ENCODE results near the gene GPHB5.
A peak's percentile ranks its signal among the peaks of the same experiment; 100 is the strongest.

GPHB5 gene

GRCh38 chr14:63290741-63291430, 27.8 kb downstream of the GPHB5 start:
- H3K4me3 ChIP-seq (ENCODE audit: low read depth, low read length): no peak overlapping the region
- TF ChIP-seq POLR2A (IDR thresholded peaks at IDR 0.05; ENCODE audit: extremely low read depth, insufficient read length) (no peak), MYC (IDR thresholded peaks at IDR 0.05; ENCODE audit: low read depth, low read length) (no peak), CTCF (IDR thresholded peaks at IDR 0.05; ENCODE audit: low read depth, low read length) (no peak), MAX (IDR thresholded peaks at IDR 0.05; ENCODE audit: low read depth, low read length) (no peak)
- DNase-seq (ENCODE audit: low read depth): peak; percentile 16

- TF ChIP-seq MYC (IDR thresholded peaks at IDR 0.05; ENCODE audit: low read depth, low read length): no peak
- no peak for TF ChIP-seq MAX (IDR thresholded peaks at IDR 0.05; ENCODE audit: low read depth, low read length)
- no peak for TF ChIP-seq POLR2A (IDR thresholded peaks at IDR 0.05; ENCODE audit: extremely low read depth, insufficient read length)
- no peak for TF ChIP-seq CTCF (IDR thresholded peaks at IDR 0.05; ENCODE audit: low read depth, low read length)
- DNase-seq (ENCODE audit: low read depth): no peak
- H3K4me3 ChIP-seq (ENCODE audit: low read depth, low read length): no peak overlapping the region
These were observed 29.9 kb downstream of the GPHB5 start for GRCh38 chr14:63288853-63289252.

GRCh38 chr14:63287666-63288483, 30.9 kb downstream of the GPHB5 start:
- TF ChIP-seq MAX (IDR thresholded peaks at IDR 0.05; ENCODE audit: low read depth, low read length) (no peak), MYC (IDR thresholded peaks at IDR 0.05; ENCODE audit: low read depth, low read length) (no peak), POLR2A (IDR thresholded peaks at IDR 0.05; ENCODE audit: extremely low read depth, insufficient read length) (no peak), CTCF (IDR thresholded peaks at IDR 0.05; ENCODE audit: low read depth, low read length) (no peak)
- H3K4me3 ChIP-seq (ENCODE audit: low read depth, low read length): no peak overlapping the region
- DNase-seq (ENCODE audit: low read depth): no peak

- TF ChIP-seq CTCF (IDR thresholded peaks at IDR 0.05; ENCODE audit: low read depth, low read length): no peak
- TF ChIP-seq POLR2A (IDR thresholded peaks at IDR 0.05; ENCODE audit: extremely low read depth, insufficient read length): no peak
- TF ChIP-seq MYC (IDR thresholded peaks at IDR 0.05; ENCODE audit: low read depth, low read length): no peak
- no peak for TF ChIP-seq MAX (IDR thresholded peaks at IDR 0.05; ENCODE audit: low read depth, low read length)
These were observed 32.7 kb downstream of the GPHB5 start for GRCh38 chr14:63286071-63286470.

GRCh38 chr14:63283884-63284248, 34.9 kb downstream of the GPHB5 start:
- no peak for DNase-seq (ENCODE audit: low read depth)
- no peak overlapping the region for H3K4me3 ChIP-seq (ENCODE audit: low read depth, low read length)
- TF ChIP-seq MAX (IDR thresholded peaks at IDR 0.05; ENCODE audit: low read depth, low read length) (no peak), CTCF (IDR thresholded peaks at IDR 0.05; ENCODE audit: low read depth, low read length) (no peak), POLR2A (IDR thresholded peaks at IDR 0.05; ENCODE audit: extremely low read depth, insufficient read length) (no peak), MYC (IDR thresholded peaks at IDR 0.05; ENCODE audit: low read depth, low read length) (no peak)

More at GRCh38 chr14:63286071-63286470, 32.7 kb downstream of the GPHB5 start:
- DNase-seq (ENCODE audit: low read depth): no peak
- H3K4me3 ChIP-seq (ENCODE audit: low read depth, low read length): no peak overlapping the region
